HG03139 (cell line): Measurements from ENCODE around the gene FAM184B.
"Not testable (repeated sequence)": the region's sequence is repeated elsewhere in the genome, so short reads cannot be mapped to it uniquely, and the experiment has no call there.

Source experiments
- ATAC-seq: cut with Tn5 transposase; IDR thresholded peaks from one replicate; pipeline ENCODE4 v1.9.1; 2021; ENCODE audit not compliant: unreplicated experiment

FAM184B gene

GRCh38 chr4:17719106-17719505, 62.3 kb downstream of the FAM184B start:
- ATAC-seq, result no peak

DNA sequence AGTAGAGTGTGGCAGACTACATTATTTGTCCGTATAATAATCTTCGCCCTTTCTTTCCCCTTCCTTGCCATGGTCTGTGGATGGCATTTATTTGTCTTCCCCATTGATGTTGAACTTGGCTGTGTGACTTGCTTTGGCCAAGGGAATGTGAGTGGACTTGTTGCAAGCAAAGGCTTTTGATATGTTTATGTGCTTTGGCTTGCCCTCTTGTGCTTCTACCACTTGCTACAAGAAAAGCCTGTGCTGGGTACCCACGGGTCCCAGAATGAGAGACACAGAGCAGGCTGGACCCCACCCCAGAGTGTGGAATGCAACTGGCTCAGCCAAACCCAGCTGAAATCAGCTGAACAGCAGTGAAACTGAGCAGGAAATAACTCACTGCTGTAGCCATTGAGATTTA, 63.0 kb downstream of the FAM184B start:
- no peak for ATAC-seq

- ATAC-seq, result no peak
Measured at GRCh38 chr4:17717301-17717700, 64.1 kb downstream of the FAM184B start.

DNA sequence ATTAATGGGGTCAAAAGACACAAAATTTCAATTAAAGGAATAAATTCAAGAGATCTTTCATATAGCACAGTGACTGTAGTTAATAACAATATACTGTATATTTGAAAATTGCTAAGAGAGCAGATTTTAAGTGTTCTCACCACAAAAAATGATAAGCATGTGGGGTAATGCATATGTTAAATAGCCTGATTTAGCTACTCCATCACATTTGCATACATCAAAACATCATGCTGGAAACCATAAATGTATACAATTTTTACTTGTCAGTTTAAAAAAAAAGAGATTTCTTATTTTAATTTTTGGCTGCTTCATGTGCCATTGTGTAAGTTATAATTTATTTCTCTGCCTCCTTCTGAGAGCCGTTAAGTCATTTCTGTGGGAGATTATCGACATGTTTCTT, 65.9 kb downstream of the FAM184B start:
- ATAC-seq, result no peak

- ATAC-seq, result no peak
Measured at GRCh38 chr4:17713779-17714178, 67.6 kb downstream of the FAM184B start.

- no peak for ATAC-seq
Measured at GRCh38 chr4:17712166-17712565, 69.3 kb downstream of the FAM184B start.

GRCh38 chr4:17711206-17711605, 70.2 kb downstream of the FAM184B start:
- ATAC-seq, result not testable (repeated sequence)

GRCh38 chr4:17709763-17710068, 71.7 kb downstream of the FAM184B start:
- ATAC-seq, result no peak

GRCh38 chr4:17708992-17709762, 72.2 kb downstream of the FAM184B start:
- no peak for ATAC-seq

DNA sequence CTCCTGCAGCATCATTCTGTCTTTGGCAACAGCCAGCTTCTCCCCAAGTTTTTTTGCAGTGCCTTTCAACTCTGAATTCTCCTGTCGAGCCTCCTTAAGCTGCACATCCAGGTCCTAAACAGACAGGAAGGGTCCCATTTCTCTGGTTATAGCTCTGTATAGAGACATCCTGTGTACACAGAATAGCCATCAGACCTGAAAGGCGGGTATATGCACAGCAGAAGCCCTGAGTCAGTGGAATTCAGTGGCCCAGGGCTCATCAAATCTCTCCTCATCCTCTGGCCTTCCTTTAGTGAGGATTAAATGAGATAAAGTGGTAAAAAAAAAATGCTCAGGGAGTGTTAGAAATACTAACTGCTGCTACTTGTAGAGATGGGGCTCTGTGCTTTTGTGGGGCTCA, 73.8 kb downstream of the FAM184B start:
- no peak for ATAC-seq

- ATAC-seq, result no peak
Measured at GRCh38 chr4:17705107-17705506, 76.3 kb downstream of the FAM184B start.

- ATAC-seq, result no peak
Measured at GRCh38 chr4:17704020-17704650, 77.3 kb downstream of the FAM184B start.

GRCh38 chr4:17702641-17703040, 78.8 kb downstream of the FAM184B start:
- ATAC-seq, result no peak

- ATAC-seq, result no peak
Measured at GRCh38 chr4:17701882-17702281, 79.5 kb downstream of the FAM184B start.

DNA sequence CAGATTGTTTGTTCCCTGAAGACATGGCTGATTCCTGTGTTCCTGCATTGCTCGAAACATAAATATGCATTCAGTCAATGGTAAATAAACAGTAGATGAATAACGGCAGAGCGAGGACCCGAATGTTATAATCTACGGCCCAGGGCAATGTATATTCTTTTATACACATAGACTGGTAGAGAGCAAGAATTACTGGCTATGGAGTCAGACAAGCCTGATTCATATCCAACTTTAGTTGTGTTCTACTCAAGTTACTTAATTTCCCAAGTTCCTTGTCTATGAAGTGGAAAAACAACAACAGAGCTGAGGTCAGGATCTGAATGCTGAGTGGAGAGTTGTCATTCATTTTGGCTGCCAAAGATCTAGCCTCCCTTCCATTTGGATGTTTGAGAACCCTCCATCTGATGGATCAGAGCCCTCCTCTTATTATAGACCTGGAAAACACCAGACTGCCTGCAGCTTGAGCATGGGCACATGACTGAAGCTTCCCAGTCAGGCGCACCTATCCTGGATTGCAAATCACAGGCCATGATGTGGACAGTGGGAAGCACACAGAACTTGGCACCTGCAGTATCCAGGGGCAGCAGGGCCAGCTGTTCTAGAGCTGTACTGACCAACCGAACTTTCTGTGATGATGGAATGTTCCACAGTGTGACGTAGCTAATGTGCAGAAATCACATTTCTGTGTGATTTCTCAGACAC, 80.1 kb downstream of the FAM184B start:
- ATAC-seq, result no peak

DNA sequence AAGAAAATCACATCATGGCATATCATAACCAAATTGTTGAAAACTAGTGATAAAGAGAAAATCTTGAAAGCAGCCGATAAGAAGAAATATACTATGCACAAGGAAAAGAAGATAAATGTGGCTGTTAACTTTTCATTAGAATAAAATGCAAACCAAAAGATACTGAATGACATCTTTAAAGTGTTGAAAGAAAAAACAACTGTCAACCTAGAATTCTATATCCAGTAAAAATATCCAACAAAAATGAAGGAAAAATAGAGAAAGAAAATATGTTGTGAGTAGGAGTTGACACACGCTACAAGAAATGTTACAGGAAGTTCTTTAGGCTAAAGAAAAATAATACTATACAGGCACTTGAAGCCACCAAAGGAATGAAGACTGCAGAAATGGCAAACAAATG, 82.0 kb downstream of the FAM184B start:
- ATAC-seq, result no peak

DNA sequence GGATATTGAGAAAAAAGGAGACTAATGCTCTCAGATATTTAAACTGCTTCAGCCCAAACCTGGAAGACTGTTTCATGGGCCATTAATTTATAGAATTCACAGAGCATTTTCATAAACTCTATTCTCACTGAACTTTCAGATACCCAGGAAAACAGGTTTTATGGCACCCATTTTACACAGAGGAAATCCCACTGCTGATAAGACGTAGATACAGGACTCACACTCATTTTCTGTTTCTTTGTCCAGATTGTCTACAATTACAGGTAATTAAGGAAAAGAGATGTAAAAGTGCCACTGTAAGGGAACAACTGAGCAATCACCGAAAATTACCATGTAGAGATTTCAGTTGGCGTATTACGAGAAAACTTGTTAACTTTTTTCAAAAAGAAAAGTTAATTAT, 83.3 kb downstream of the FAM184B start:
- ATAC-seq, result no peak

- ATAC-seq, result no peak
Measured at GRCh38 chr4:17695341-17695740, 86.1 kb downstream of the FAM184B start.

GRCh38 chr4:17694552-17694951, 86.9 kb downstream of the FAM184B start:
- ATAC-seq, result no peak

- ATAC-seq, result no peak
Measured at GRCh38 chr4:17690898-17691297, 90.5 kb downstream of the FAM184B start.

DNA sequence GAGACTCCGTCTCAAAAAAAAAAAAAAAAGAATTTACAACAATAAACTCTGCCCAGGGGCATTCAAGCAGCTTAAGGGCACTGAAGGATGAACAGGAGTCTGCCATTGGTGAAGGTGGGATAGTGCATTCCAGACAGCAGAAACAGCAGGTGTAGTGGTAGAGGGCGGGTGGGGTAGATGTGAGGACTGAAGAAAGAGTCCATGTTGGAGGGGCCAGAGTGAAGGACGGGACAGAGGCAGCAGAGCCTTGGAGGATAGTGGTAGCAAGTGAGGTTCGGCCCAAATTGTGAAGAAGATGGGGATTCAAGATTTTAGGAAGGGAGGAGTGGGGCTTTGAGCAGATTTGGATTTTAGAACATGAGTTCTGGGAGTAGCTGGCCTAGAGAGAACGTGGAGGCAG, 91.3 kb downstream of the FAM184B start:
- no peak for ATAC-seq

- no peak for ATAC-seq
Measured at GRCh38 chr4:17688011-17688441, 93.4 kb downstream of the FAM184B start.
